GM12874 (cell line): ENCODE results near the gene LAMC2.

ENCODE experiments used
- TF ChIP-seq, protein P1 (sequence below): IDR thresholded peaks from 2 replicates; pipeline ENCODE4 v1.5.1; 2011; ENCODE audit warnings: low read depth, mild to moderate bottlenecking, control low read depth, low read length, moderate library complexity; ENCODE audit not compliant: insufficient read depth

Gene LAMC2

DNA sequence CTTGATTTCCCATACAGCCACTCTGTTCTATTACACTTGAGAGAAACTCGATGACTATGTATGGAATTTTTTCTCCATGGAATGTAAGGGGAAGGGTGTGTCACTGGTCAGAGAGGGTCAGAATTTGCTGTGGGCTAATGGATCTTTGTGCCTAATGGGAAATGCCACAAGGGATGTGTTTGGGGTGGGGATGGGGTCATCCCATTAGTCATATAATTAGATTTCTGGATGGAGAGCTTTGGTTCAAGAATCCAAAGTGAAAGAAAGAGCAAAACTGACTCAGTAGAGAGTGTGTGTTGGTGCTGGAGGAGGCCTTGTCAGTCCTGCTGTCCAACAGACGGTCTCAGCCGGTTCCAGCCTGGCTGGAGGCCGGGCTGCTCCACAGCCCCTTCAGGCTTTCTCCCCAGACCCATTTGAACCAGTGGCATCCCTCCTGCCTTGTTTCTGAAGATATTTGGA lies 86.4 kb downstream of the LAMC2 start:
- TF ChIP-seq, protein P1, sequence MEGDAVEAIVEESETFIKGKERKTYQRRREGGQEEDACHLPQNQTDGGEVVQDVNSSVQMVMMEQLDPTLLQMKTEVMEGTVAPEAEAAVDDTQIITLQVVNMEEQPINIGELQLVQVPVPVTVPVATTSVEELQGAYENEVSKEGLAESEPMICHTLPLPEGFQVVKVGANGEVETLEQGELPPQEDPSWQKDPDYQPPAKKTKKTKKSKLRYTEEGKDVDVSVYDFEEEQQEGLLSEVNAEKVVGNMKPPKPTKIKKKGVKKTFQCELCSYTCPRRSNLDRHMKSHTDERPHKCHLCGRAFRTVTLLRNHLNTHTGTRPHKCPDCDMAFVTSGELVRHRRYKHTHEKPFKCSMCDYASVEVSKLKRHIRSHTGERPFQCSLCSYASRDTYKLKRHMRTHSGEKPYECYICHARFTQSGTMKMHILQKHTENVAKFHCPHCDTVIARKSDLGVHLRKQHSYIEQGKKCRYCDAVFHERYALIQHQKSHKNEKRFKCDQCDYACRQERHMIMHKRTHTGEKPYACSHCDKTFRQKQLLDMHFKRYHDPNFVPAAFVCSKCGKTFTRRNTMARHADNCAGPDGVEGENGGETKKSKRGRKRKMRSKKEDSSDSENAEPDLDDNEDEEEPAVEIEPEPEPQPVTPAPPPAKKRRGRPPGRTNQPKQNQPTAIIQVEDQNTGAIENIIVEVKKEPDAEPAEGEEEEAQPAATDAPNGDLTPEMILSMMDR, result no peak

DNA sequence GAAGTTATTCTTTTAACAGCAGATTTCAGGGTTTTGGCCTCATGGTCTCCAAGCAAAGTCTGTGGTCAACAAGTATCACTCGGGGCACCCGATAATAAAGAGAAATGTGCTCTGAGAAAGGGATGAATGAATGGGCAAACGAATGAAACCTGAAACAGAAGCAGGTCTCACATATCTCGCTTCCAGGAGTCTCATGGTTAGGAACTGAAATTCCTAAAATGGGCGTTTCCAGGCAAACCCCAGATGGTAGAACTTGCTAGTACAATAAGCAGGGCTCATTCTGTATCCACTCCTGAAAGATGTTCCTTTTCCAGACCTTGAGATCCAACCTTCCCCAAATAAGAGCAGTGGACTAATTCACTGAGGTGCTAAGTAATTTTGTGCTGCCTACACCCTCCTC lies 87.2 kb downstream of the LAMC2 start:
- TF ChIP-seq, protein P1, result no peak

DNA sequence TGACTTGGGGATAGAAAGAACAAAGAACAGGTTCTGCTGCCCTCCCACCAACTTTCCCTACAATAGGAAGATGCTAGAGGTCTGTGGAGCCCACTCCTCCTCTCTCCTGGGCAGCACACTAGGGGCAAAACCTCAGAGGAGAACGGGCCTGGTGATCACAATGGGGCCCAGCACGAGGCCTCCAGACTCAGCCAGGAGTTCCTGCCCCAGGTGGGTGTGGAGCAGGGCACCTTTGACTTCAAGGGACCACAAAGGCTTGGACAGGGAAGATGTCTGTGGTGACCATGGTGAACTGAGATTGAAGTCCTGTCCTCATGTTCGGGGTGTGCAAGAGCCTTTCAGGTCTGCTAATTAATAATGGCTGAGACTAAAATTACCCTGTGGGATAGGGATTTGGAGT lies 88.8 kb downstream of the LAMC2 start:
- TF ChIP-seq, protein P1, result no peak

DNA sequence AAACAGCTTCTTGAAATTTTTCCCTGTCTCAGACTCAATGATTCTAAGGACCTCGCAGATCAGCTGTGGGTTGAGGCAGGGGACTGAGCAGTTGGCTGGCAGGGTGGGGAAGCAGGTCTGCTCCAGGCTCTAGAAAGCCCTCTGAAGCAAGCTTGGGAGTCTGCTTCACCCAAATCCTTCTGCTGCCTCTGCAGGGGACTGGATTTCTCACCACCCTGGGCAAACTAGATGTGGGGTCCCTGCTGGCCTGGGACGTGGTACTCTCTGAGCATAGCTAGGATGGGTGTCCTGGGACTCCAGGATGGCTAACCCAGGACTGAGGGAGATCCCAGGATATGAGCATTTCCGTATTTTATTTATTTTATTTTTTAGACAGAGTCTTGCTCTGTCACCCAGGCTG lies 89.3 kb downstream of the LAMC2 start:
- TF ChIP-seq, protein P1, result no peak

DNA sequence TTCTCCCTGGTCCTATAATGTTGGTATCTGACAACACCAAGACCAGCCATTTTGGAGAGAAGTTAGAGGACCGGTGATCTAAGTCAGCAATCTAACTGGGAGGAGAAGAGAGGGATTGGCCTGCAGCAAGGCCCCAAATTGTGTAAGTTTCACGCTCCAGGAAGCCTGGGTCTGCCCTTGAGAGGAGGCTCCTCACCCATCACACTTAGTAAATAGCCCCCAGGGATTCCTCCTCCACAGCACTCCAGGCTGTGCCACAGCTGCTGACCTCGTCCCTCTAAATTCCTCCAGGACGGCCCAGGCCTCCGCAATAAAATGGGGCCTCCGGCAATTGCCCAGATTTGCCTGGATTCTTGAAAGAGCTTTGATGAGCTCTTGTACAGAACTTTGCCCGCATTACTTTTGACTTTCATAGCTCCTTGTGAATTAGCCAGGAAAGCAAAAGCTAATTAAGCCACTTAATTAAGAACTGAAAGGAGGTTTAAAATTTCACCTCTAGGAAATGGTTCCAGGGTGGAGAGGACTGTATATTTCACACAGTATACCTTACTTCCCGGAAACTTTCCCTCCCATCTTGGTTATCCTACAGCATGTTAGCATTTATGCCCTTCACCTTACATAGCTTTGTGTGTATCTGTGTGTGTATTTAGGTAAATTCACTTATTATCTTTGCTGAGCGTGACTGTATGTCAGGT lies 90.5 kb downstream of the LAMC2 start:
- TF ChIP-seq, protein P1, result no peak

DNA sequence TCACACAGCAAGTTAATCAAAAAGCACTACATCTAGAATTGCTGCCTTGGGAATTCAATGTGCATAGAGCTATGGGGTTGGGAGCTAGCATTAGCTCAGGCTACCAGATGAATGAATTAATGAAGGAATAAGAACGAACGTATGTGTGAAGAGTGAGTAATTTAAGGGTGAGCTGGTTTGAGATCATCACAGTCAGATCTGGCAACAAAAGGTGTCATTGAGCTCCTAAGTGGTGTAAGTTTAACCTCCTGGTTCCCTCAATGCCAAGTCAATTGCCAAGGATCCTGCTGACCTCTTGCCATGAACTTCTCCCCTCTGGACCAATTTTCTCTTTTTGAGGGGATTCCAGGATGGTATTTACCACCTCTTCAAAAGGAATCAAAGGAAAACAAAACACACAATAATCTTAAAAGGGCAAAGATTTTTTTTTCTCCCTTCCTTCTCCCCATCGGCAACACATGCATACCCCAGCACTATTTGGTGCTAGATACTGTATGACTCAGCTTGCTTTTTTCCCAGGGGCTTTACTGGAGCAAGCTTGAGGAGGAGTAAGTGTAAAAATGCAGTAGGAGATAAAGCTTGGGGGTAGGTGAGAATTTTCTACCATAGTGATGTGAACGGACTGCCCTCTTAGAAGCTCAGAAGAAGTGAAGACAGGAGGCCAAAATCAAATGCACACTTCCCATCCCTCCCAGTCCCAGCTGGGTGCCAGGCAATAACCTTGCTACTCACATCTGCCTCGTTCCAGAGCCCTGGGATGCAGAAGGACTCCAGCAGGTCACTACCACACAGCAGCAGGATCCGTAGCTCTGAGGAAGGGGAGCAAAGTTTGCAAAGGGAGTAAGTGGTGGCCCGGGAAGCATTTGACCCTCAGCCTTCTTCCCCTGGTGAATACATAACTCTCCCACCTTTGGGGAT lies 92.0 kb downstream of the LAMC2 start:
- TF ChIP-seq, protein P1, result no peak
